HG03457 (cell line): ENCODE data around the gene ATP6V1D.
A peak's percentile ranks its signal among the peaks of the same experiment; 100 is the strongest.
"Not testable (repeated sequence)": the region's sequence is repeated elsewhere in the genome, so short reads cannot be mapped to it uniquely, and the experiment has no call there.

Experiments used
- ATAC-seq: cut with Tn5 transposase; IDR thresholded peaks from one replicate; pipeline ENCODE4 v1.9.1; 2021; ENCODE audit warnings: moderate number of reproducible peaks; ENCODE audit not compliant: unreplicated experiment

ATP6V1D gene

GRCh38 chr14:67359775-67360469 lies at the start of gene ATP6V1D, which contains the start of gene EIF2S1:
Gene ATP6V1D (minus strand): TSS chr14:67359804. CDS start chr14:67359698, 106 bp downstream.
Gene EIF2S1 (plus strand): TSS chr14:67360328. CDS start chr14:67364768, 4,440 bp downstream.
- ATAC-seq = peak; percentile 75

DNA sequence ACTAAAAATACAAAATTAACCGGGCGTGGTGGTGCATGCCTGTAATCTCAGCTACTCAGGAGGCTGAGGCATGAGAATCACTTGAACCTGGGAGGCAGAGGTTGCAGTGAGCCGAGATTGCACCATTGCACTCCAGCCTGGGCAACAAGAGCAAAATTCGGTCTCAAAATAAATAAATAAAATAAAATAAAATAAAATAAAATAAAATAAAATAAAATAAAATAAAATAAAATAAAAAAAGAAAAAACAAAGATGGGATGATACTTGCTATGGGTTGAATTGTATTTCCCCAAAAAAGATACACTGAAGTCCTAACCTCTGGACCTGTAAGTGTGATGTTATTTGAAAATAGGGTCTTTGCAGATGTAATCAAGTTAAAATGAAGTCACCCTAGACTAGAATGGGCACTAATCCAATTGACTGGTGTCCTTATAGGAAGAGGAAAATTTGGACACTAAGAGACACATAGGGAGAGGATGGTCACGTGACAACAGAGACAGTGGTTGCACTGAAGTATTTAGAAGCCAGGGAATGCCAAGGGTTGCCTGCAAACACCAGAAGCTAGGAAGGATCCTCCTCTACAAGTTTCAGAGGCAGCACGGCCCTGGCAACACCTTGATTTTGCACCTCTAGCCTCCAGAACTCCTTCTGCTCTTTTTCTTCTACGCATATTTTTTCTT lies 48.7 kb upstream of the ATP6V1D start:
- ATAC-seq = not testable (repeated sequence)

- no peak for ATAC-seq
Observed at GRCh38 chr14:67405771-67406170, 46.2 kb upstream of the ATP6V1D start.

DNA sequence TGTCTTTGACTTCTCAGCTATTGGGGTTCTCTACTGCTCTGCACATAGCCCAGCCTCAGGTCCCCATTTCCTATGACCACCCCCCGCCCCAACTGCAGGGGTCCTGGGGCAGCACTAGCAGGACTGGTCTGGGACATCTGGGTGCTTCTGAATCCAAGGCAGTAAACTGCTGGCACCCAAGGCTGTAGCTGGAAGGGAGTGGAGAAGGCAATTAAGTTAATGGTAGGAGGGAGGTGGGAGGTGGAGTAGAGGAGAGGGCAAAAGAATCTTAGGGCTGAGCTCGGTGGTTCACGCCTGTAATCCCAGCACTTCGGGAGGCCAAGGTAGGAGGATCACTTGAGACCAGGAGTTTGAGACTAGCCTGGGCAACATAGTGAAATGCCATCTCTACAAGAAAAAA lies 40.8 kb upstream of the ATP6V1D start:
- no peak for ATAC-seq

DNA sequence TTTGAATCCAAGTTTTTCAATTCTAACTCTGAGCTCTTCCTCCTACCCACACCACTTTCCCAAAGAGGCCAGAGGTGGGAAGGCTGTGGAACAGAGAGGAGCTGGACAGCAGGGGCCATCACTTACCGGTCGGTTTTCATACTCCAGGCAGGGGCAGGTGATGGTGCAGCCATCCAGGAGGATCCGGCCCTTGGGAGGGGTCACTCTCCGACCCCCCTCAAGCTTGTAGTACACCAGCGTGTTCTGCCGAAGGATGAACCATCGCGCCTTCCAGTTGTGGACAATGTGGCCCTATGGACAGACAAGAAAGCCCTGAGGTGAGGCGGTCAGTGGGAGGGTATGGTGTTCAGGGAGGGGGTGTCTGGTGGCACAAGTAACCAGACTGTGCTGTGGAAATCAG lies 37.9 kb upstream of the ATP6V1D start:
- ATAC-seq = no peak

DNA sequence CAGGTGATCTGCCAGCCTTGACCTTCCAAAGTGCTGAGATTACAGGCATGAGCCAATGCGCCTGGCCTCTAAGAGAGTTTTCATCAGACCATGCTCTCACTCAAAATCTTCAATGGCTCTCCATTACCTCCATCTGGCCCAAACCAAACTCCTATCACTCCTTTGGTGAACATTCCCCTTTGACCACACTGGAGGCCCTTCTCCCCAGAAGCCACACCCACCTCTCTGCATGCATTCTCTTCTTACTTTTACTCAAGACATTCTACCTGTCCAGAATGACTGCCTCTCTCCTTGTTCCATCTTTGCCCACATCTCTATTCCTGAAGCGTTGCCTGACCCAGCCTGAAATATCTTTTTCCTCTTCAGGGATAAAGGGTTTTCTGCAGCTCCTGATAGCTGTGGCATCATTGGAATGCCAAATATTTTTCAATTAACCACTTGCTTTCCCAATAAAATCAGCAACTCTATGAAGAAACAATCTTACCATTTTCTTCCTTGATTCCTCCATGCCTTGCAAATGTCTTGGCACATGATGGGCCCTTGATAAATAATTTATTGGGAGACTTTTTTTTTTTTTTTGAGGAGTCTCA lies 36.9 kb upstream of the ATP6V1D start:
- ATAC-seq = no peak

- no peak for ATAC-seq
Observed at GRCh38 chr14:67395876-67396189, 36.2 kb upstream of the ATP6V1D start.

- no peak for ATAC-seq
Observed at GRCh38 chr14:67395086-67395875, 35.7 kb upstream of the ATP6V1D start.

DNA sequence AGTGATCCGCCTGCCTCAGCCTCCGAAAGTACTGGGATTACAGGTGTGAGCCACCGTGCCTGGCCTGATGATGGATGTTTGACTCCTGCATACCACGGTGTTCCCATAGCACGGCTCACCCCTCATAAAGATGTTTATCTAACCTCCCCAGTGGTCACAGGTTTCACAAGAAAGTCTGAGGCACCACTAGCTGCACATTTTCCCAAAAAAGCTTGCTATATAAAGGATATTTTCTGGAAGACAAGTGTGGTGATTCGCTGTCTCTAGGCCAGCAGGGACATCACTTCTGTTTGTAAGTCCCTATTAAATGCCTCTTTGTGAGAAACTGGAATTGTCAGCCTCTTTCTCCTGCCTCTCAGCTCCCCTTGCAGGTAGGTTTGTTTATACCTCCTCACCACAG lies 34.1 kb upstream of the ATP6V1D start:
- ATAC-seq = no peak

GRCh38 chr14:67392800-67393199 lies 33.2 kb upstream of the ATP6V1D start:
- no peak for ATAC-seq

GRCh38 chr14:67392123-67392522 lies 32.5 kb upstream of the ATP6V1D start:
- ATAC-seq = no peak

GRCh38 chr14:67391268-67391667 lies 31.7 kb upstream of the ATP6V1D start:
- ATAC-seq = no peak

DNA sequence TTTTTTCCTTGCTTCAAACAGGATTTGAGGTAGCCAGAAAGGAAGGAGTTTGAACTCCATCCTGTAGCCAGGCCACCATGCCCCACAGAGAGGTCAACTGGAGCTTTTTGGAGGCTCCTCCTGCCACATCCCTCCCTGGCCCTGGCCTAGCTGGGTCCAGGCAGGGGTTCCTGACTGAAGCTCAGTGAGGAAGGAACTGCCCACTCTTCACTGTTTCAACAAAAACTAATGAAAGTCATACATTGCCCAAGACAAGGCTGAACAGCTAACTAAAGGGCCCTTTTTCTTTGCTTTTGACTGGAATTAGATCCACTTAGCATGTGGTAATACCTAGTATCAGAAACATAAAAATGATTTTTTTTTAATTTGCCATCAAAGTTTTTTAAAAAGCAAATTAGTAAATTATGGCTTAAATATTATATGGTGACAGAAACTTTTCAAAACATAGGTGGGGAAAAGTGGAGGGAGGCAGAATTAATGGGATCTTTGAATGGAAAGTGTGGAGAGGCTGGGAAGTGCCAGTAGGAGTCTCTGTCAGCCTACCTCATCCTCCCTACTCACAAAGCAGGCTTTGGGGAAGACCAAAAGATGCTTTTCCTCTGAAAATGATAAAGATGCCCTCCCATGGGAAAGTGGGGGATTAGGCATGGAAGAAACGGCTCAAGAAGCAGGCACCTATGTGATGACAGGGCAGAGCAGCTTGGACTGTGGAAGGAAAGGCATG lies 30.4 kb upstream of the ATP6V1D start:
- ATAC-seq = no peak

GRCh38 chr14:67389275-67389674 lies 29.7 kb upstream of the ATP6V1D start:
- ATAC-seq = no peak

DNA sequence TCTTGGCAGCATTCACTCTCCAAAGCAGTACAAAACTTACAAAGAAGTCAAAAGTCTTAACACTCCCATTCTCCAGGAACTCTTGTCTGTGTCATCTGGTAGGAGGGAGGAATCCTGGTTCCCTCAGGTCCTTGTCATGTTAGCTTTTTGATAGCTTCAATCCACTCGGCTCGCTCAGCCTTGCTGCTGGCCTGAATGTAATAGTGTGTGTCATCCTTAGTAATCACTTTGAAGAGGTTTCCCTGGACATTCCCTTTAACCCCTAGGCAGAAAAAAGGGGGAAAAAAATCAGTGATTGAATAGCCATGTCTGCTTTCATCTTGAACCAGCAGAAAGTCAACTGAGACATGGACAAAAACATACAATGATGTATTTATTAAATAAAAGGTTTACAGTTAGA lies 27.6 kb upstream of the ATP6V1D start:
- ATAC-seq = no peak

GRCh38 chr14:67385618-67386017 lies 26.0 kb upstream of the ATP6V1D start:
- no peak for ATAC-seq

GRCh38 chr14:67385120-67385519 lies 25.5 kb upstream of the ATP6V1D start:
- no peak for ATAC-seq

GRCh38 chr14:67377916-67378315 lies 18.3 kb upstream of the ATP6V1D start:
- no peak for ATAC-seq

GRCh38 chr14:67373347-67373746 lies 13.7 kb upstream of the ATP6V1D start:
- ATAC-seq = no peak

GRCh38 chr14:67372833-67373232 lies 13.2 kb upstream of the ATP6V1D start:
- ATAC-seq = no peak
